ENCODE results near the gene SLCO1A2.
A peak's percentile ranks its signal among the peaks of the same experiment; 100 is the strongest.

The SLCO1A2 gene

DNA sequence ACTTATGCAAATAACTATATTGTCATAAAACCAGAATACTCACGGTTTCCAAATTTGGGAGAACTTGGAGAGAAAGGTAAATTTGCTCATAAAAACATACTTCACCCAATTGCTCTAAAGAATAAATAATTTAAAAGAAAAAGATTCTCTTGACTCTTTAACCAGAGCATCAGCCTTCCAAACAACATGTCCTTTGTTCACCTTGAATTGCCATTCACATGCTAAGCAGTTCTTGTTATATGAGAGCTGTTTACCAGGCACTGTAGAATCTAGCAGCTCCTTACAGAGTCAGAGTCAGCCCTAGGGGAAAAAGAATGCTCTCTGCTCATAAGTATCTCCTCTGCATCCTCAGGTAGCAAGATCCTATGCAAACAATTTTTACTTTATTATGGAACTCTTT lies 10.2 kb downstream of the SLCO1A2 start:
- DNase-seq = no peak

- no peak for DNase-seq
Measured at GRCh38 chr12:21323736-21324135, 11.0 kb downstream of the SLCO1A2 start.

- no peak for DNase-seq
Measured at GRCh38 chr12:21308785-21309184, 25.9 kb downstream of the SLCO1A2 start.

- no peak for DNase-seq
Measured at GRCh38 chr12:21305661-21306060, 29.1 kb downstream of the SLCO1A2 start.

- no peak for DNase-seq
Measured at GRCh38 chr12:21300632-21301031, 34.1 kb downstream of the SLCO1A2 start.

- peak; percentile 29 for DNase-seq
Measured at GRCh38 chr12:21296751-21297406, 37.8 kb downstream of the SLCO1A2 start.

GRCh38 chr12:21296348-21296747 lies 38.4 kb downstream of the SLCO1A2 start:
- no peak for DNase-seq

DNA sequence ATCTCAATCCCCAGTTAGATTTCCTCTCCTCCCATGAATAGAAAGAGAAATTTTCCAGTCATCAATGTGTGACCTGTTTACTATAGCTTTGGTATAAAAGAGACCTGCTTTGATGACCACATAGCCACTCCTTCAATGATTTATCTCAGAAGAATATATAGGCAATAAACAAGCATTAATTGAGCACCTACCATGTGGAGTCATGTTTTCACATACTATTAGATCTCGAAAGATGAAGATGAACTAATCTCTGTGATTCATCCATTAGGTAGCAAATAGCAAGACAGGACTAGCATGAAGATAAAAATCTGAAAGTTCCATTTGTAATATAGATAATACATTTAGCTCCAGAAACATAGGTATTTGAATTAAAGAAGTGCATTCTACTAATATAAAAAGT lies 40.5 kb downstream of the SLCO1A2 start:
- DNase-seq = no peak

DNA sequence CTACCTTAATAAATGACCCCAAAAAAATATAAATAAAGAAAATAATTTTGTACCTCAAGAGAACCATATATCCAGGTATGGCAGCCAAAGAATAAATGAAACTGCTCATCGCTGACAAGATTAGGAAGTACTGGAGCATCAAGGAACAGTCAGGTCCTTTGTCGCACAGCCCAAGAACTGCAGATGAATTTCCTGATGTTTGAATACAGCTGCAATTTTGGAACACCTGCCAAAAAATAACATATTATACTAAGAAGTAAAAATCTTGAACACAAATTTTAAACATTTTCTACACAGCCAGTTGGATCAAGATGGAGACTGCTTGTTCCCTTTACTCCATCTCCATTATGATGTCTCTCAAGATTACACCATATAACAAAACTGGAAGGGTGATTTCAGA lies 42.6 kb downstream of the SLCO1A2 start:
- no peak for DNase-seq

GRCh38 chr12:21289698-21290097 lies 45.0 kb downstream of the SLCO1A2 start:
- DNase-seq = no peak

GRCh38 chr12:21276826-21277225 lies 57.9 kb downstream of the SLCO1A2 start:
- DNase-seq = no peak

DNA sequence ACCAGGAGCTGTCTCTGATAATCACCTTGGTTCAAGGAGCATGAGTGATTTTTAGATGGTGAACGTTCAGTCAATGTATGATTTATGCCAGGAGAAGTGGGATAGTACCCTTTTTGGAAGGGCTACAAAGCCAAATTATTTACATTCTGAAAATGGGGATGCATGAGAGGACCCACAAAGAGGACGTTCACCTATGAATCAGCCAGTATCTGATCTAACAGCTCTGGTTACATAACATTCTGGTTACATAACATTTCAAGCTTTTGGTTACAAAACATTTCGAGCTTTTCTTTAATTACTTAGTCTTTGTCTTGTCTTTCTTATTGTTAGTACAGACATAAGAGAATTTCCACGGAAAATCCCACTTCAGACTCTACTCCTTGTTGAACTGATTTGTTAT lies 68.8 kb downstream of the SLCO1A2 start:
- no peak for DNase-seq

GRCh38 chr12:21264232-21264631 lies 70.5 kb downstream of the SLCO1A2 start:
- no peak for DNase-seq

DNA sequence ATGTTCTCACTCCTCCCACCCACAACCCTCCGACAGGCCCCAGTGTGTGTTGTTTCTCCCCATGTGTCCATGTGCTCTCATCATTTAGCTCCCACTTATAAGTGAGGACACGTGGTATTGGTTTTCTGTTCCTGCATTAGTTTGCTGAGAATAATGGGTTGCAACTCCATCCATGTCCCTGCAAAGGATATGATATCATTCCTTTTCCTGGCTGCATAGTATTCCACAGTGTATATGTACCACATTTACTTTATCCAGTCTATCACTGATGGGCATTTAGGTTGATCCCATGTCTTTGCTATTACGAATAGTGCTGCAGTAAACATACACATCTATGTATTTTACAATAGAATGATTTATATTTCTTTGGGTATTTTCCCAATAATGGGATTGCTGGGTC lies 77.5 kb downstream of the SLCO1A2 start:
- no peak for DNase-seq

DNA sequence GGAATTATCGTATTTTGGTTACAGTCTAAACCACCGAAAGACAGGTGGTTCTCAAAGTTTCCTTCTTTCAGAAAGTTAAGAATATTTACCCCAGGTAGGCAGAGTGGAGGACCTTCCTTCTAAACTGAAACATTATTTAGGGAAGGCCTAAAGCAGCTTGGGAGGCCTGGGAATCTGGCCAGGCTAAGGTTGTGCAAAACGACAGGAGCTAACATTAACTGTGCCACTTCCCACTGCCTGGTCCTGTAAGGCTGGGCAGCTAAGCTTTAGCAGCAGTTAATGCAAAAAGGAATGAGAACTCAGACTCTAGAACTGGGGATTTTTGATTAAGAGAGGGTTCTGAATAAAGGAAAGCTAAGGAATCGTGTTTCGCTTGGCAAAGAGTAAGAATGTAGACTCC lies 82.6 kb downstream of the SLCO1A2 start:
- no peak for DNase-seq

DNA sequence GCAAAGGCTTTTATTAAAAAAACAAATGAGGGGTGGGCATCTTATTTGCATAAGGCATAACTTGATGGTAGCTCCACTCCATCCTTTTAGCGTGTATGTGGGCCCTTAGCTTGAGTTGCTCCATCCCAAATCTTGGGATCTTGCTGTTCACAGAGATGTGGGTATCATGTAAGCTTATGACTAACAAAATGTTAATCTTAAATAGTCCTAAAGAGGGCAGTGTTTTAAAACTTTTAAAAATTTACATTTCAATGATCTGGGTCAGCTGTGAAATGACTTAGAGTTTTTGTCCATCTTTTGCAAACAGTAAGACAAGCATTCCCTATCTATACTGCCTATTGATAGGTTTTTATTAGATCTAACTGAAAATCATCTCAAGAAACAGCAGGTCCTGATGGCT lies 86.0 kb downstream of the SLCO1A2 start:
- peak; percentile 54 for DNase-seq

DNA sequence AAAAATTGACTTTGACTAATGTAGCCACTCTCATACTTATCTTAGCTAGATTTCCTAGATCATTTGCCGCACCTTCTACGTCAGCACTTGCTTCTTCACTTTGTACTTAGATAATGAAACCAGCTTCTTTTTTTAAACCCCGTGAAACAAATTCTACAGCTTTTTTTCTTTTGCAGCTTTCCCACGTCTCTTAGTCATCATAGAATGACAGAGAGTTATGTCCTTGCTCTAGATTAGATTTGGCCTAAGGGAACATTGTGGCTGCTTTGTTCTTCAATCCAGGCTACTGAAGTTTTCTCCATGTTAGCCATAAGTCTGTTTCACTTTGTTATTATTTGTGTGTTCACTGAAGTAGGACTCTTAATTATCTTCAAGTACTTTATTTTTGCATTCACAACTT lies 94.9 kb downstream of the SLCO1A2 start:
- no peak for DNase-seq

- DNase-seq = no peak
Measured at GRCh38 chr12:21234395-21234794, 100.3 kb downstream of the SLCO1A2 start.

DNA sequence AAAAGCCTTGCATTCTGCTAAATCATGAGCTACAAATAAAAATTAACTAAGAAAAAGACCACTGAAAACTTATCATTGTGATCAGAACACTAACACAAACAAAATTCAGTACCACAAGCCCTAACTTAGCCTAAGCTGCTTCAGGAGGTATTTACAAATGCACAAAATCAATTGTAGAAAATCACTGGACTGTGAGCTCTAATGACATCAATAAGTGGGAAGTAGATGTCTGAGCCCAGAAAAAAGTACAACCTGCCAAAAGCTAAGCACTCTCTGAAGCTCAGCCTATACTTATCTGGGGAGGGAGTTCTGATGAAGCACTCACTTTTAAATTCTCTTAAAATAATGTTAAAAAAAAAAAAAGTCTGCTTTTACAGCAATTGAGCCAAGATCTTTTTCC lies 110.8 kb downstream of the SLCO1A2 start:
- DNase-seq = peak; percentile 92

DNA sequence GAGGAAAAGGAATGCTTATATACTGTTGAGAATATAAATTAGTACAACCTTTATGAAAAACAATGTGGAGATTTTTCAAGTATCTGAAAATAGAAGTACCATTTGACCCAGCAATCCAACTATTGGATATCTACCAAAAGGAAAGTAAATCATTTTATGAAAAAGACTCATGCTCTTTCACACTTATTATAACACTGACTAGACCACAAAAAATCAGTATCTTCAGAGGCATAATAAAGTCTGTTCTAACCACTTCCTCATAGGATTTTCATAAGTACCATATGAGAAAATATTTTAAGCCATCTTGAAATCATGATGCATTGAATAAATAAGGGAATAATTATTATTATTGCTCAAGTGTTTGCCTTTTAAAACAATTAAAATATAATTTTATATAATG lies 112.9 kb downstream of the SLCO1A2 start:
- peak; percentile 77 for DNase-seq

DNA sequence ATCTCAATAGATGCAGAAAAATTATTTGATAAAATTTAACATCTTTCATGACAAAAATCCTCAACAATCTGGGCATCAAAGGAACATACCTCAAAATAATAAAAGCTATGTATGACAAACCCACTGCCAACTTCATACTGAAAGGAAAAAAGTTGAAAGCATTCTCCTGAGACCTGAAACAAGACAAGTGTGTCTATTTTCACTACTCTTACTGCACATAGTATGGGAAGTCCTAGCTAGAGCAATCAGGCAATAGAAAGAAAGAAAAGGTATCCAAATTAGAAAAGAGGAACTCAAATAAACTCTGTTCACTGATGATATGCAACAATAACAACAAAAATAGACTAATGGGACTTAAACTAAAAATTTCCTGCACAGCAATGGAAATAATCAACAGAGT lies 113.6 kb downstream of the SLCO1A2 start:
- no peak for DNase-seq

- no peak for DNase-seq
Measured at GRCh38 chr12:21220266-21220665, 114.5 kb downstream of the SLCO1A2 start.

GRCh38 chr12:21219206-21219605 lies 115.5 kb downstream of the SLCO1A2 start:
- DNase-seq = no peak
